GM21619 (cell line): ENCODE measurements around the gene ZC2HC1B.

ENCODE experiments used
- ATAC-seq: cut with Tn5 transposase; IDR thresholded peaks from one replicate; pipeline ENCODE4 v1.9.1; 2021; ENCODE audit not compliant: unreplicated experiment

The ZC2HC1B gene

DNA sequence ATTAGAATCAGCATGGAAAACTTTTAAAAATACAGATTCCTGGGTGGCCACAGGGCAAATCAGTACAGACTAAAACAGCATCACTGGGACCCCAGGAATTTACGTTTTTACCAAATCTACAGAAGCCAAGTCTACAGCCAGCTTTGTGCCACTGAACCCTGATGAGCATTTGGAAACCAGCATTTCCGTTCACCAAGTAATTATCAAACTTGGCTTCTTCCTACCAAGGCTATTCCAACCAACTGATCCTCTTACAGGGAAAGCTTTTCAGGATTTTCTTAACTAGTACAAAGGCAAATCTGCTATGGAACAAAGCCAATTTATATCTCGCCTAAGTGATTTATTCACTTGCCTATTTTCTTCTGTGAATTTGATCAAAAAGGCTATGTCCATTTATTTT lies 96.8 kb downstream of the ZC2HC1B start:
- no peak for ATAC-seq

DNA sequence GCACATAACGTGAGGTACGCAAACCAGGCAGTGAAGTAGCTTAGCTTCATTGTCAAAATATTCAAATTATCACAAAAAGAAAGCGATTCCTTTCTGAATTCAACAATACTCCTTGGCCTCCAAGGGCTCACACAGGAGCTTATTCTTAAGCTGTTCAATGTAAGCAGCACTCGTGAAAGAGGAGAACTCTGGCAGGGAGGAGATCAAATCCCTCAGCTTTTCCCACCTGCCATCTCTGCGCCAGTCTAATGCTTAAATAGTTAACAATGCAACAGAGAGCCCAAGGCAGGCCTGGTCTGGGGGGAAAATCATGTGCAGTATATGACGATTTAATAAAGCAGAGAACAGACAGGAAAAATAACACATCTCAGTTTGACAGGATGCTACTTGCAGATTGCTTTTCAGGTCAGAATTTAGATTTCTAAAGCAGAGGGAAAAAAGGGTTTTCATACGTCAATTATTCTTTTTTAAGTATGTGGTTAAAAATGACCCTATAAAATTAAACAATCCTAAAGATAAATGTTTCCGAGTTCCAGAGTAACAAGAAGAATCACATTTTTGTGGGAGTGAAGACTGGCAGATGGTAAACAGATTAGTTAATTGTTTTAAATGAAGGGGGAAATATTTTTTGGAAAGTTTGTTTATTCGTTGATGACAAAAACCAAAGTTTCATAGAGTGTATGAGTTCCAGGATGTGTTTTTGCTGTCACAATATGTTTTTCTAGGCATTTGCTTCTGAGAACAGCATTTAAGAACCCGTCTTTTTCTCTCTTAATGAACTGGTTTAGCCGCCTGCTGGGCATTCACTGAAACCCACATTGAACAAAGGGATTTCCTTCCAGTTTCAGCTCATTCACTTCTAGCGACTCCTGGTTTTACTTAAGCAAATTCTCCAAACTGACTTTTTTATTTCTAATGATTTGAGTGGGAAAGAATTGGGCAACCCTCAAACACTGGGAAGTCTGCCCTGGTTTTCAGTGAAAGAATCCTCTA lies 97.9 kb downstream of the ZC2HC1B start:
- no peak for ATAC-seq

DNA sequence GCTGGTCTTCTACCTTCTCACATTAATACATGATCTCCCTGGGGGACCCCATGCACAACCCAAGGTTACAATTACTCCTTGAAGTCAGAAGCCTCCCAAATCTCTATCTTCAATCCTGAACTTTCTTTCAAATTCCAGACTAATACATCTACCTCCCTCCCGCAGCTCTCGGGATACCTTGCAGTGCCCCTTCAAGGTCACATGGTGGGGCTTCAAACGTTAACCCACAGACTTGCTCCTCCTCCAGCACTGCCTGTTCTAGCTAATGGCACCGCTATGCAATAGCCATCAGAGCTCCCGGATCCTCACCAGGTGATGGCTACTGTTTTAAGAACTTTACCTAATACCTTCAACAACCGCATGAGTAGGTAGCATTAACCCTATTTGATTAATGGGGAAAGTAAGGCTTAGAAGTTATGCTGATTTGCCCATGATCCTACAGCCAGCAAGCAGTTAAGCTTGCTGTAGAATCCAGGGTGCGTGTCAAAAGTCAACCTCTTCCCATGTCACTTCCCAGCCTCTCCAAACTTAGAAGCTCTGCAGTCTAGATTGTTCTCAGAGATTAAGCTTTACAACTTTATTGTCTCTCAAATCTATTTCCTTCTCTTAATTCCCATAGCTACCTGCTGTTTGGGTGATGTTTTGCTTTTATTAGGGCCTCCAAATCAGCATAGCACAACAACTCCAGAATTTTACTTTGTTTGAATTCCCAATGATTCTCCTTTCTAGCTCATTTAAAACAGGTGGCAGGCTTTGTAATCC lies 99.1 kb downstream of the ZC2HC1B start:
- ATAC-seq: no peak

DNA sequence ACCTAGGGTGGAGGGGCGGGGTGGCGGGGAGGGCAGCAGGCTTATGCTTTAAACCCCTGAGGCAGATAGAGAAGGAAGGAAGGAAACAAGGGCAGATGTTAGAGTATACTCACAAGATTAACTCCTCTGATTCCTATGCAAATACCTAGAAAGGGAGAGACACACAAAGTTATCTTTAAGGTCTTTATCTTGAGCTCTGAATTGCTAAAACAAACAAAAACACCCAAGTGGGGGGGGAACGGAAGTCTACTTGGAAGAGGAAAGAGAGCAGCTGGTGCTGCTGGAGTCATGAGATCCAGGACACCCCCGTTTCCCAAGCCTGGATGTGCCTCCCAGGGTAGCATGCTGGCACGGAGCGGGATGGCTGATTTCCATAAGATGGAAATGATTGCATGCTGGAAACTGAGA lies 100.4 kb downstream of the ZC2HC1B start:
- no peak for ATAC-seq

DNA sequence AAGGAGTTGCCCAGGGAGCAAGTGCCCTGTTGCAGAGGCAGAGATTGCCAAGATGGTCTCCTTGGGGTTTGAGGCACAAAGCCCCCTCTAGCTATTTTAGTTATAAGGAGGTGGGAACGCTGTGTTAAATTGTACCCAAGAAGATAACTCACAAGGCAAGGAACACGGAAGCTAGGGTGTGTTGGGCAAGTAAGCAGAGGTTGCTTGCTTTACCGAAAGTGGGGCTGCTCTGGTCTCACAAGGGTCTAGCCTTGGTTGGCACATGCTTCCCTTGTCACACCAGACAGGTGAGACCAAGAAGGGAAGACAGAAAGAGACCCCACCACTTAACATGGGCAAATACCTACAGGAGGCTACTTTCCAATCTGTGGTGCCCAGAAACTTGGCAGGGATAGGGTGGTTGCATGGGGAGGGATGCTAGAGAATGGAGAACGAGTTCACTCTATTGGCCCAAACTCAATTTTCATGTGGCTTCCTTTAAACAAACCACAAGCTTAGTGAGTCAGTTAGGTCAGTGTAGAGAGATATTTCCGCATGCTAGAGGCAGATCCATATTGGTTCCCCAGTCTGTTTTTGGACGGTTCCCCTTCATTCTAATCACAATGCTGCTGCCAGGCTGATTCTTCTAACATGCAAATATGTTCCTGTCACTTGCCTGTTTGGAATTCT lies 101.4 kb downstream of the ZC2HC1B start:
- ATAC-seq: no peak

DNA sequence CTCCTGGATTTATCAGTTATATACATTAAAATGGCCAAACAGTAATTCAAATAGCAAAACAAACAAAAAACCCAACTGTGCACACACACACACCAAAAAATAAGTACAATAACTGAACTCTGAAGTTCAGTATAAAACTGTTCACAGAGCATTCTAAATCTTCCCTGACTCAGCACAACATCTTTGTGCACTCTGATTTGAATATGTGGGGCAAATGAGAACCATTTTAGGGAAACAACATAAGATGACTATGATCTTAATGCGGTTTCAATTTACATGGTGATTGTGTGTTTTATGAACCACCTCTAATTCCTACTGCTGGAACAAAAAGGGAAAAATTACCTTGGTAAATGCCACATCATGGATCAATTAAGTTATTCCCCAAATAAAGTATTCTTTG lies 102.0 kb downstream of the ZC2HC1B start:
- ATAC-seq: no peak

DNA sequence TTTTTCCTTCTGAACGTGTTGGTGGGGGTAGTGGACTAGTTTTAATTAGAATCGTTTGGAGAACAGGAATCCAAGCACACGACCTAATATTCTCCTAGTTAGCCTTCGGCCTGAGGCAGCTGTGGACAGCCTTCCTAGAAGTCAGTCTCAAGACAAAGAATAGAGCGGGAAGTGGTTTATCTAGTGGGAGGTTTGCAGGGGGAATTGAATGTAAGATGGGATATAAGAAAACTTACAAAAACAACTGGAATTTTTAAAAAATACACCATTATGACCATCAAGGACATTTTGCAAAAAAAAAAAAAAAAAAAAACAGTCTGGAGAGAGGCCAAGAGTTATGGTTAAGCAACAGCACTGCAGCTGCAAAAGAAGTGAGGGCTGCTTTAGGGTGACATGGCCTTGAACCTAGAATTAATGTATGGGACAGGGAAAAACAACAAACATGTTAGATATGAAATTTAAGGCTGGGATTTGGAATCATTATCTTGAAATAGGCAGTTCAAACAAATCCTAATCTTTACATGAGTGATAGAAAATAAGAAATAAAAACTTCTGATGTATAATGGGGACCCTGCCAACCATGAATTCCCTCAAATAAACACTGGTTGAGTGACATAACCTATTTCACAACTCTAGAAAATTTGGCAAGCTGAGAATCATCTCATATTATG lies 103.6 kb downstream of the ZC2HC1B start:
- no peak for ATAC-seq

DNA sequence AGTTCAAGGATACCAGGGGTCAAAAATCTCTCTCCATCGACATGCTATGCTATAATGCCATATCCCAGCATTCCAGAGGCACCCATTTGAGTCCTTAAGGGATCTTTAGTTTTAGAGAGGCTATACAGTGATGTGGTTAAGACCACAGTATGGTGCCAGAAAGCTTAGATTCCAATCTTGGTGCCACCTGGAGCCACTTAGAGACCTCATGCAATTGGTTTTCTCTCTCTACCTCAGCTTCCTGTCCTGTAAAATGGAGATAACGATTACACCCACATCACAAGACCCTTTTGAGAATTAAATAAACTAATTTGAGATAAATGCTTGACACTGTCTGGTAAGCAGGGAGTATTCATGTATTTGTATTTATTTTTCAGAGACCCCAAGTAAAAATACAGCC lies 104.8 kb downstream of the ZC2HC1B start:
- ATAC-seq: no peak

DNA sequence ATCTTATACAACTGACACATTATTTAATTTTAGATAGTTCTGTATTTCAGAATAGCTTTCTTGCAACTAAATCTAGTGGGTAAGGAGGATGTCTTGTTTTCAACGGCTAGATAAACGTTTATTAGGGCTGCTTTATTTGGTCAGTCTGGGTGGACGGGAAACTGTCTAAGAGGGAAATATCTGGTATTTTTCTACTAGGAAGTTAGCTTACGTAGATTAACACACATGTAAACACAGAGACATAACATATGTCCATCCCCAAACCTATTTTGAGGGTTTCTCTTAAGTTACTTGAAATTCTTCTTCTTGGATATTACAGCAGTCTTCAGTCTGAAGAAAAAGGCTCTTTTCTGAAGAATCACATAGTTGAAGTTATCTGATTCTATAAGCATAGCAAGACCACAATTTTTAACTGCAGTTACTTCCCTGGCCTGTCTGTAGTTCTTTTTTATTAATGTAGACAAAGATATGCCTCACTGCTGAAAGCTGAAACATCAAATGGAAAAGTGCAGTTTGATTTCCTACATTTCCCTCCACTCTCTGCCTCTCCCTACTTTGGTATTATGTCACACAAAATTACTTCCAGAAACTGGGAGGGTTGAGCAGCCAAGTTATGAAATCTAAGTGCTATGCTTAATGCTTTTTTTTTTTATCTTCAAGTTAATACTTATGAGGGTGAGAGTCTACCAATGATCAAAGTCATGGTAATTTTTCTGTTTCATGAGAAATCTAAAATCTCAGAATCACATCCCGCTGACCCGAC lies 106.4 kb downstream of the ZC2HC1B start:
- no peak for ATAC-seq

DNA sequence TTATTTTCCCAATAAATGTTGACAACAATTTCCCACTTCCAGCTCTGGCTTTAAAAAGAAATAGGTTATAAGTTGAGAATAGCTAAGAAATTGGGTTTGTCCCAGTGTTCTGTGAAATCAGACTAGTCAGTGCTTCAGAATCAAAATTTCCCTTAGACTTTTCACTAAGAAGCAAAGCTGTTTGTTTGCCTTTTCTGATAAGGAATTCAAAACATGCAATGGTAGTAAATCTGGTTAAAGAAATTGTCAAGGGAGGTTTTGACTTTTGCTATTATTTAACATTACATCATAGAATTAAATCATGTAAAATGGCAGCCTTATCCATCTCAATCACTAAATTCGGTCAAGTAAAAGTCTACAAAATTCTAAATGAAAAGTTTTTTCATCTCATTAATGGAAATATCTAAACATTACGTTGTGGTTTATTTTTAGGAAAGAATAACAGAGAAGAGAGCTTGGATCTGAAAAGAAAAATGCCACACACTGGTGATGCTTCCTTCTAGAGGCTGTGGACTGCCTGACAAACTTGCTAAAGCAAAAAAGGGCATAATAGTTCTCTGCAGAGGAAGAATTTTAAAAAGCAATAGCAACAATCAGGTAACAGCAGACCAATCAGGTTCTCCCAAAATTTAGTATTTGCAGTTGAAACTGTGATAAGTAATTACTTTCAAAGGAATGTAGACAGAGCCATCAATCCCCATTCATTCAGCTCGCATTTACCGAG lies 107.4 kb downstream of the ZC2HC1B start:
- no peak for ATAC-seq

DNA sequence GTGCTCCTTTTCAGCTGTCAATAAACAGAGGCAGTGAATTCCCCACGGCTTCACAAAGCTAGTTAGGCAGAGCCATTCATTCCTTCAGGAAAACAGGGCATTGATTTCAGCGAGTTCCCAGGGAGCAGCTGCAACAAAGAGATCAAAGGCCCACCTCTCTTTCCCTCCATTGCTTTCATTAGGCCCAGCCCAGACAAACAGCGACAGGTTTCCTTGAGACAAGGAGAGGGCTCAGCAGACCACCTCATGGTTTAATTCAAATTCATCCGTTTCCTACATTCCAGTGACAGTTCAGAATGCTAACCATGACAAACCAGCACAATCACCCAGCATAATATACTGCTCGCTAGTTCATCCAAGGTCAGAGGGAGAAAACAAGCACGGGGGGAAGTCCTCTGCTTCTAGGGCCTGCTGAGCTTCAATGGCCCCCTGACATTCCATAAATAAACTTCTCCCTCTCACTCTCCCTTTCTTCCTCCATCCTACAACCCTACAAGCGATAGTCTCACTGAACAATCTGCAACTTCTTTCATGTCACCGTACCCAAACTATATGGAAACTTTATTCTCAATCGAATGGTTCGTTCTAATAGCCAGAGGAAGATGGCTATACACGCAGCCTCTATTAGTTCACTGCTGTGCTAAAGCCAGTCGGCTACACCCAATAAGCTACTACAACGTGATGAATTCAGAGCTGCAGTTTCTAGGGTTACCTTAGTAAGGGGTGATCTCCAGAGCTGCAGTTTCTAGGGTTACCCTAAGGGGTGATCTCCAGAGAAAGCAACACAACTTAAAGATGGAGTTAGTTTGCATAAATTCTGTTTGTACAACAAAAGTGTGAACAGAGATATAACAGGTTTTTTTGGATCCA lies 109.1 kb downstream of the ZC2HC1B start:
- ATAC-seq: no peak

DNA sequence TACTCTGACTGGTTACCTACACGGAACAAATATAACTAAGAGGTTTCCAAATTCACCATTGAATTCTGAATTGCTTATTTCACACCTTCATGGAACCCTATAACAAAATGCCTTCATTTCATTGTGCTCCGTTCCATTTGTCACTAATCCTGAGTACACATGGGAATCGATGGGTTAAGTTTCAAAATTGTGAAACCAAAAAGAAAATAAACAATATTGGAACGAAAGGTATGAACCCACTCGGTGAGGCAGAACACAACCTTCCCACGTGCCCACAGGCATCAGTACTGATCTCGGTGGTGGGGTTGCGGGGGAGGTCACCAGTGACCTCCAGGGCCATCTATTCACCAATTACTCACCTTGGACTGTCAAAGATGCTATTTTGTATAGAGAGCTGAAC lies 109.8 kb downstream of the ZC2HC1B start:
- no peak for ATAC-seq

DNA sequence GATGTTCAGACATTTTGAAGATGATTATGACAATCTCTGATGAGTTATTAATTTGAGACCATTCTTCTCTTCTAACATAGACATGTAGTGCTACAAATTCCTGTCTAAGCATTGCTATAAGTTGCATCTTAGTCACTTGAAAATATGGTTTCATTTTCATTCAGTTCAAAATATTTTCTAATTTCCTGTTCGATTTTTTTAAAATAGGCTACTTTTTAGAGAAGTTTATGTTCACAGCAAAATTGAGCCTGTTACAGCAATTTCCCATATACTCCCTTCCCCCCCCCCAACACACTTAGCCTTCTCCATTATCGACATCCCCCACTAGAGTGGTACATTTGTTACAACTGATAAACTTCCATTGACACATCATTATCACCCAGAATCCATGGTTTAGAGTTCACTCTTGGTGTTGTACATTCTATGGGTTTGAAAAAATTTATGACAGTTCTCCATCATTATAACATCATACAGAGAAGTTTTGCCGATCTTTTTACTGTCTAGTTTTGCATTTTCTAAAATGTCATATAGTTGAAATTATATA lies 112.6 kb downstream of the ZC2HC1B start:
- no peak for ATAC-seq

DNA sequence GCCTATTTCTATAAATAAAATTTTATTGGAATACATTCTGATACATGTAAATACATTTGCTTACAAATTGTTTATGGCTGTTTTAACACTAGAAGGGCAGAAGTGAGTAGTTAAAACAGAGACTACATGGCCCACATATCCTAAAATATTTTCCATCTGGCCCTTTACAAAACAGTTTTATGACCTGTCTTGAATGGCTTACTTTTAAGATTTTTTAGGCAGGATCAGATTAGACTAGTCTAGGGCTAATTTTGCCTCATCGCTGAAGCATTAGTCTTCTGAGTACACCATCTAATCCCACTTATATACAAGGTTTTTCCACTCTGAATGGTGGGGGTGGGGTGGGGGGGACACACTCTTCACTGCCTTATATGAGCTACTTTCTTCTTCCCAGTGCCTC lies 116.6 kb downstream of the ZC2HC1B start:
- ATAC-seq: no peak

DNA sequence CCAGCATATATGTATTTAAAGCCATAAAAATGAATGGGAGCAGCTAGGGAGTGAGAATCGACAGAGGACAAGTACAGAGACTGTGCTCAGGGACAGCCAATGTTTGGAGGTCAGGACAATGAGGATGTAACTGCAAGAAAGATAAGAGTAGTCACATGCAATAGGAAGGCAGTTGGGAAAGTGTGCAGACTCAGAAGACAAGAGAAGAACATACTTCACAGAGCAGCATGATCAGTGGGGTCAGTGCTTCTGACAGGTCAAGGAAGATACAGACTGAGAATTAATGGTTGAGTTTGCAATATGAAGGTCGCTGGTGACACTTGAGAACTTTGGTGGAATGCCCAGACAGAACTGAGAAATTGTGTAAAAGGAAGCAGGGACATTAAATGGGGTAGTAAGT lies 118.7 kb downstream of the ZC2HC1B start:
- ATAC-seq: no peak

DNA sequence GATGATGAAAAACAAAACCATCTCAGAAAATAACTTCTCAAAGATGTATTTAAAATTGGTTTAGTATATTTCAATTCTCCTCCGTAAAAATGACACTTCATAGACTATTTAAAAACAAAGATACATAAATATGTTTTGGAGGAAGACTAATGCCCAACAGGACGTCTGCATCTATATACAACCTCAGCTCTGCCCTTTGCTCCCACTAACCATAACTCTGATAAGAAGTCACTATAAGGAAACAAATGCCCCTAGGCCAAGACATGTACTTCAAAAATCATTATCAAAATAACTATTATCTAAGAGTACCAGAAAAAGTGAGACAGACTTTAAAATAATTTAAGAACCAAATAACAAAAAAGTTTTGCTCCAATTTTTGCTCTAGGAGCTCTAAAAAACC lies 120.4 kb downstream of the ZC2HC1B start:
- ATAC-seq: no peak

DNA sequence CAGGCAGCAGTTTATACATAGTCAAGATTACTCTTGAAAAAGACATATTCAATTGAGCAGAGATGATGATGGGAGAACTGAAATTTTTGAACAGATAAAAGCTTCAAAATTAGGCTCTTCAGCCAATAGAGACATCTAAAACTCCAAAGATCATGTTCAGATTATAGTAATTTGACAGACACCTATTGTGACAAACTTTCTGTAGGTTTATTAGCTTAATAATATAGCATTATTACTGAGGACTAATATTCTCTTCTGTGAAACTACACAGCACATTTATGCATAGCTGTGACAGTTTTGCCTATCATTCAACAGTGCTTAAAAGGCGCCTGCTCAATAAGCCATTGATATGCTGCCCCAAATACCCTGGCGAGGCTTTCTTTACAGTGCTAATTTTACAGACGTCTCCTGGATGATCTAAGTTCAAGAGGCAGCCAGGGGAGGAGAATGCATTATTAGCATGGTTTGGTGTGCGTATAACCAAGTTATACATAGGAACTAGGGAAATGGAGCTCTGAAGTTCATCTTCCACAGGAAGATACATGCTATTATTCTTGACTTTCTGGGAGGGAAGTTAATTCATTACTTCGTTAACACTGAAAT lies 122.3 kb downstream of the ZC2HC1B start:
- no peak for ATAC-seq
